Suppressor macrophage (primary cell): ENCODE results near the gene SPOCD1.

Experiments
- DNase-seq, 4 experiments: peaks; one replicate each; pipeline ENCODE4 v3.0.0-alpha.2; 2020 to 2022

The SPOCD1 gene

GRCh38 chr1:31787261-31787660, 28.6 kb downstream of the SPOCD1 start:
- no peak for DNase-seq

- DNase-seq = peak in 1 of 4 experiments; percentile 1
Measured at GRCh38 chr1:31786366-31787060, 29.3 kb downstream of the SPOCD1 start.

- DNase-seq = no peak
Measured at GRCh38 chr1:31785947-31786290, 29.9 kb downstream of the SPOCD1 start.

- peak in 1 of 4 experiments; percentile 5 for DNase-seq
Measured at GRCh38 chr1:31785020-31785946, 30.5 kb downstream of the SPOCD1 start.

- no peak for DNase-seq
Measured at GRCh38 chr1:31784356-31785019, 31.3 kb downstream of the SPOCD1 start.

GRCh38 chr1:31783846-31784245, 32.0 kb downstream of the SPOCD1 start:
- no peak for DNase-seq

GRCh38 chr1:31782421-31783410, 33.1 kb downstream of the SPOCD1 start:
- DNase-seq = no peak

- DNase-seq = no peak
Measured at GRCh38 chr1:31781756-31782371, 34.0 kb downstream of the SPOCD1 start.

- no peak for DNase-seq
Measured at GRCh38 chr1:31781138-31781755, 34.6 kb downstream of the SPOCD1 start.

- no peak for DNase-seq
Measured at GRCh38 chr1:31780632-31781031, 35.2 kb downstream of the SPOCD1 start.

- no peak for DNase-seq
Measured at GRCh38 chr1:31779687-31780086, 36.1 kb downstream of the SPOCD1 start.

- no peak for DNase-seq
Measured at GRCh38 chr1:31778763-31779488, 36.9 kb downstream of the SPOCD1 start.

- DNase-seq = no peak
Measured at GRCh38 chr1:31776516-31776915, 39.3 kb downstream of the SPOCD1 start.

GRCh38 chr1:31776032-31776431, 39.8 kb downstream of the SPOCD1 start:
- DNase-seq = peak in 2 of 4 experiments; percentile 35 to 49

- DNase-seq = no peak
Measured at GRCh38 chr1:31775210-31775999, 40.4 kb downstream of the SPOCD1 start.

GRCh38 chr1:31774495-31774894, 41.3 kb downstream of the SPOCD1 start:
- DNase-seq = peak in 3 of 4 experiments; percentile 38 to 48 (median 45)

- DNase-seq = no peak
Measured at GRCh38 chr1:31773861-31774260, 42.0 kb downstream of the SPOCD1 start.

GRCh38 chr1:31772669-31773248, 43.1 kb downstream of the SPOCD1 start:
- no peak for DNase-seq
